Mesothelial cell of epicardium (in vitro differentiated cells): Measurements from ENCODE around the gene CERKL. TPM values are rescaled to one million over a fixed set of nuclear protein-coding genes. Genes with fewer than 3 reads are reported as not detected.
A peak's percentile ranks its signal among the peaks of the same experiment; 100 is the strongest.

ENCODE experiments used
- DNase-seq, 2 experiments: peaks; one replicate each; pipeline ENCODE4 v3.0.0; 2021; ENCODE audit warnings: low spot score in 2 of 2; ENCODE audit not compliant: unreplicated experiment in 2 of 2
- H3K27ac Mint-ChIP-seq: 2 replicates; pipeline ENCODE4 v1.8.0; 2021; ENCODE audit warnings: mixed read lengths
- H3K27me3 Mint-ChIP-seq: 2 replicates; pipeline ENCODE4 v1.8.0; 2021; ENCODE audit warnings: low read depth, mixed read lengths
- H3K36me3 Mint-ChIP-seq: 2 replicates; pipeline ENCODE4 v1.8.0; 2021; ENCODE audit warnings: mixed read lengths
- H3K4me1 Mint-ChIP-seq: 2 replicates; pipeline ENCODE4 v1.8.0; 2021; ENCODE audit warnings: mixed read lengths
- H3K4me3 Mint-ChIP-seq: 2 replicates; pipeline ENCODE4 v1.8.0; 2021; ENCODE audit warnings: mild to moderate bottlenecking, moderate library complexity, mixed read lengths
- H3K9me3 Mint-ChIP-seq: 2 replicates; pipeline ENCODE4 v1.8.0; 2021; ENCODE audit warnings: mixed read lengths
- CTCF ChIP-seq: fragments of 200-600 bp; sonication (generic); IDR thresholded peaks from one replicate; pipeline ENCODE4 v1.5.0; 2021; ENCODE audit warnings: antibody characterized with exemption; ENCODE audit not compliant: unreplicated experiment
- total RNA-seq: library from RNA; stranded (reverse); gene quantifications from 3 replicates; pipeline ENCODE4 v1.2.1, GENCODE V29; 2021

The CERKL gene
- total RNA-seq, 1 donor from 2014 or later, result not detected

- H3K27ac Mint-ChIP-seq, result no peak overlapping the region
- H3K9me3 Mint-ChIP-seq, result no peaks in the 10 kb centered on the region
- peaks cover 19% of the 10 kb centered on the region for H3K4me1 Mint-ChIP-seq
- H3K27me3 Mint-ChIP-seq, result peaks cover 98% of the 10 kb centered on the region
- peak in 1 of 2 experiments; percentile 19 for DNase-seq
- H3K36me3 Mint-ChIP-seq, result no peaks in the 10 kb centered on the region
- no peak for TF ChIP-seq CTCF
- peak overlapping the region; percentile 57 for H3K4me3 Mint-ChIP-seq
These were observed 26.9 kb upstream of the CERKL start for GRCh38 chr2:181683518-181684453.

GRCh38 chr2:181682795-181683517 is 26.1 kb upstream of the CERKL start:
- no peaks in the 10 kb centered on the region for H3K36me3 Mint-ChIP-seq
- H3K4me1 Mint-ChIP-seq, result peaks cover 19% of the 10 kb centered on the region
- peak overlapping the region; percentile 57 for H3K4me3 Mint-ChIP-seq
- DNase-seq, result no peak
- peaks cover 98% of the 10 kb centered on the region for H3K27me3 Mint-ChIP-seq
- no peak for TF ChIP-seq CTCF
- no peaks in the 10 kb centered on the region for H3K9me3 Mint-ChIP-seq
- H3K27ac Mint-ChIP-seq, result no peak overlapping the region

GRCh38 chr2:181682026-181682789 is 25.3 kb upstream of the CERKL start:
- no peaks in the 10 kb centered on the region for H3K36me3 Mint-ChIP-seq
- no peak for DNase-seq
- no peak overlapping the region for H3K27ac Mint-ChIP-seq
- peaks cover 19% of the 10 kb centered on the region for H3K4me1 Mint-ChIP-seq
- H3K4me3 Mint-ChIP-seq, result no peak overlapping the region
- H3K9me3 Mint-ChIP-seq, result no peaks in the 10 kb centered on the region
- peaks cover 96% of the 10 kb centered on the region for H3K27me3 Mint-ChIP-seq
- TF ChIP-seq CTCF, result no peak

- no peak for DNase-seq
- H3K9me3 Mint-ChIP-seq, result no peaks in the 10 kb centered on the region
- H3K27ac Mint-ChIP-seq, result no peak overlapping the region
- H3K4me3 Mint-ChIP-seq, result peak overlapping the region; percentile 41
- peaks cover 94% of the 10 kb centered on the region for H3K27me3 Mint-ChIP-seq
- no peak for TF ChIP-seq CTCF
- no peaks in the 10 kb centered on the region for H3K36me3 Mint-ChIP-seq
- peaks cover 19% of the 10 kb centered on the region for H3K4me1 Mint-ChIP-seq
These were observed 24.3 kb upstream of the CERKL start for GRCh38 chr2:181680937-181681811.
